ENCODE measurements around the gene C9orf50.

Gene C9orf50

GRCh38 chr9:129574911-129575585, 45.9 kb downstream of the C9orf50 start:
- TF ChIP-seq CTCF (conservative IDR thresholded peaks at IDR 0.05; ENCODE audit: low read depth, low read length): no peak
- no peak overlapping the region for H3K4me3 ChIP-seq (ENCODE audit: low read depth, low read length)
- DNase-seq (ENCODE audit: low read depth): peak; percentile 75

GRCh38 chr9:129573977-129574376, 46.9 kb downstream of the C9orf50 start:
- no peak overlapping the region for H3K4me3 ChIP-seq (ENCODE audit: low read depth, low read length)
- no peak for DNase-seq (ENCODE audit: low read depth)
- no peak for TF ChIP-seq CTCF (conservative IDR thresholded peaks at IDR 0.05; ENCODE audit: low read depth, low read length)

- no peak for DNase-seq (ENCODE audit: low read depth)
- no peak for TF ChIP-seq CTCF (conservative IDR thresholded peaks at IDR 0.05; ENCODE audit: low read depth, low read length)
- H3K4me3 ChIP-seq (ENCODE audit: low read depth, low read length): no peak overlapping the region
These were observed 48.4 kb downstream of the C9orf50 start for GRCh38 chr9:129572517-129572916.

GRCh38 chr9:129572052-129572425, 48.9 kb downstream of the C9orf50 start:
- no peak for TF ChIP-seq CTCF (conservative IDR thresholded peaks at IDR 0.05; ENCODE audit: low read depth, low read length)
- H3K4me3 ChIP-seq (ENCODE audit: low read depth, low read length): no peak overlapping the region
- DNase-seq (ENCODE audit: low read depth): no peak

GRCh38 chr9:129571298-129572051, 49.4 kb downstream of the C9orf50 start:
- no peak overlapping the region for H3K4me3 ChIP-seq (ENCODE audit: low read depth, low read length)
- no peak for DNase-seq (ENCODE audit: low read depth)
- TF ChIP-seq CTCF (conservative IDR thresholded peaks at IDR 0.05; ENCODE audit: low read depth, low read length): no peak

- peak; percentile 89 for DNase-seq (ENCODE audit: low read depth)
- no peak for TF ChIP-seq CTCF (conservative IDR thresholded peaks at IDR 0.05; ENCODE audit: low read depth, low read length)
- no peak overlapping the region for H3K4me3 ChIP-seq (ENCODE audit: low read depth, low read length)
These were observed 50.2 kb downstream of the C9orf50 start for GRCh38 chr9:129570450-129571297.
